ENCODE measurements around the gene NAA15.
"Not testable (repeated sequence)": the region's sequence is repeated elsewhere in the genome, so short reads cannot be mapped to it uniquely, and the experiment has no call there.

The NAA15 gene

GRCh38 chr4:139299536-139299935 is 1.8 kb upstream of the NAA15 start:
- 0 out of 2 replicates have a peak, but pooled peaks cover 3% of the 10 kb centered on the region for H3K9me3 ChIP-seq (ENCODE audit: control insufficient read depth, insufficient read depth, low read length)
- H3K4me1 ChIP-seq (ENCODE audit: control insufficient read depth, insufficient read depth, low read length): peaks cover 12% of the 10 kb centered on the region
- H3K4me3 ChIP-seq (ENCODE audit: low read depth, low read length): peak overlapping the region; percentile 81
- no peak overlapping the region for H3K9ac ChIP-seq (ENCODE audit: low read depth, low read length)
- H3K36me3 ChIP-seq (ENCODE audit: control insufficient read depth, insufficient read depth, low read length): peaks cover 4% of the 10 kb centered on the region; the same call in 1 of the 2 replicates
- no peaks in the 10 kb centered on the region for H3K27me3 ChIP-seq (ENCODE audit: control insufficient read depth, insufficient read depth, low read length)
- no peak overlapping the region for H3K27ac ChIP-seq (ENCODE audit: low read depth, low read length)

- 0 out of 2 replicates have a peak, but pooled peaks cover 10% of the 10 kb centered on the region for H3K9me3 ChIP-seq (ENCODE audit: control insufficient read depth, insufficient read depth, low read length)
- H3K27me3 ChIP-seq (ENCODE audit: control insufficient read depth, insufficient read depth, low read length): no peaks in the 10 kb centered on the region
- H3K4me1 ChIP-seq (ENCODE audit: control insufficient read depth, insufficient read depth, low read length): peaks cover 12% of the 10 kb centered on the region
- peak overlapping the region; percentile 76 for H3K9ac ChIP-seq (ENCODE audit: low read depth, low read length)
- peak overlapping the region; percentile 81 for H3K4me3 ChIP-seq (ENCODE audit: low read depth, low read length)
- H3K36me3 ChIP-seq (ENCODE audit: control insufficient read depth, insufficient read depth, low read length): peaks cover 15% of the 10 kb centered on the region
- peak overlapping the region; percentile 94 for H3K27ac ChIP-seq (ENCODE audit: low read depth, low read length)
These were observed 733 bp upstream of the NAA15 start for GRCh38 chr4:139300431-139301112.

DNA sequence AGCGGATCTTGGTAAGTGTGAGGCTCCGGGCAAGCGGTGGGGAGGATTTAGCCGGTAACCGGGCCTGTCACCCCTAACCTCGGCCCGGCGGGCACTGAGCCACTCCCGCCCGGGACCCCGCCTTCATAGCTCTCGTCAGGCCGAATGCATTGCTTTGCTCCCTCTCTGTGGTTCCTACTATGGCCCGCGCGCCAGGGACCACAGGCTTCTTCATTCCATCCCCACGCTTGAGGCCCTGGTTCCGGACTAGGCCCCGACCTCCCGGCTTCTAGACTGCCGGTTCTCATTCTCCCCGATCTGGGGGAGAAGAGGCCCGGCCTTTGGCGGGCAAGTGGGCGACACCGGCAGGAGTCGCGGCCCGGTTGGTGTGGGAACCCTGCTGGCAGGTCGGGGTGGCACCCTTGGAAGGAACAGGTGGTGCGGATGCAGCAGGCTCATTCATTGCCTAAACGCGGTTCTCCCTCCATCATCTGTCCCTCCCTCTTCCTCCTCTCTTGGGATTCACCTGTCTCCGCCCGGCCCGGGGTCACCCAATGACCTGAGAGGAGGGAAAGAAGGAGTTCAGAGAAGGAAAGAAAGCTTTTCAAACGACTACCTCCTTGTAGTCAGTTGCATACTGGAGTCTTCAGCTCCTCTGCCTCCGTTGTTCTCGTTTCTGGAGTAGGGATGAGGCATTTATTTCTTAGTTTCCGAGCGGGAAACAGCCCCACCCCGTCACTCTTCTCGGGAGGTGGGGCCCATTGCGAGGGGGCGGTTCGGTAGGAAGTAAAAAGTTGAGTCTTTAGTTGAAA is 711 bp downstream of the NAA15 start, which contains the start of gene NDUFC1:
Gene NDUFC1, minus strand, starts transcription at position 657 of the 791 bp plus-strand sequence. CDS start 6,679 bp downstream, outside the sequence.
- Histone ChIP-seq H3K36me3 (ENCODE audit: control insufficient read depth, insufficient read depth, low read length) (peaks cover 20% of the 10 kb centered on the region), H3K9me3 (ENCODE audit: control insufficient read depth, insufficient read depth, low read length) (0 out of 2 replicates have a peak, but pooled peaks cover 10% of the 10 kb centered on the region), H3K27ac (ENCODE audit: low read depth, low read length) (peak within 1 kb of the TSS; percentile 94), H3K4me1 (ENCODE audit: control insufficient read depth, insufficient read depth, low read length) (peaks cover 7% of the 10 kb centered on the region; the same call in 1 of the 2 replicates), H3K4me3 (ENCODE audit: low read depth, low read length) (peak within 1 kb of the TSS; percentile 81), H3K27me3 (ENCODE audit: control insufficient read depth, insufficient read depth, low read length) (no peaks in the 10 kb centered on the region), H3K9ac (ENCODE audit: low read depth, low read length) (peak within 1 kb of the TSS; percentile 88)

GRCh38 chr4:139304920-139305319 is 3.6 kb downstream of the NAA15 start:
- H3K9ac ChIP-seq (ENCODE audit: low read depth, low read length): no peak overlapping the region
- no peak overlapping the region for H3K4me3 ChIP-seq (ENCODE audit: low read depth, low read length)
- peaks cover 5% of the 10 kb centered on the region; the same call in 1 of the 2 replicates for H3K4me1 ChIP-seq (ENCODE audit: control insufficient read depth, insufficient read depth, low read length)
- no peak overlapping the region for H3K27ac ChIP-seq (ENCODE audit: low read depth, low read length)
- peaks cover 25% of the 10 kb centered on the region for H3K36me3 ChIP-seq (ENCODE audit: control insufficient read depth, insufficient read depth, low read length)
- H3K9me3 ChIP-seq (ENCODE audit: control insufficient read depth, insufficient read depth, low read length): 0 out of 2 replicates have a peak, but pooled peaks cover 10% of the 10 kb centered on the region
- H3K27me3 ChIP-seq (ENCODE audit: control insufficient read depth, insufficient read depth, low read length): no peaks in the 10 kb centered on the region

DNA sequence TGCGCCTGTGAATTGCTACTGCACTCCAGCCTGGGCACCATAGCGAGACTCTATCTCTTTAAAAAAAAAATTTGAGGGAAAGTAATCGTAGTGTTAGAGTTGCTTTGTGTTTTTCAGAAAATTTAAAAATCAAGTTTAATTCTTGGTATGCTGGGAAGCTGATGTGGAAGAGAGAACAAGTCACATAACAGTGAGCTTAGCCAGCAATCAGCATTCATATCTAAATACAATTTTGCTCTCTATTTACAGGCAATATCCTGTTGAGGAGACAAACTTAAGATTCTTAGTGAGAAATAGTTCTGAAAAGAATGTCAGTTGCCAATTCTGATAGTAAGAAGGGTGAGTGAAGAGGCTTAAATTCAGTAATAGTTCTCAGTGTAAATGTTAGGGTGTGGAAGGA is 10.6 kb downstream of the NAA15 start:
- Histone ChIP-seq H3K36me3 (ENCODE audit: control insufficient read depth, insufficient read depth, low read length) (peaks cover 5% of the 10 kb centered on the region; the same call in 1 of the 2 replicates), H3K4me3 (ENCODE audit: low read depth, low read length) (no peak overlapping the region), H3K9ac (ENCODE audit: low read depth, low read length) (no peak overlapping the region), H3K4me1 (ENCODE audit: control insufficient read depth, insufficient read depth, low read length) (peaks cover 22% of the 10 kb centered on the region), H3K27me3 (ENCODE audit: control insufficient read depth, insufficient read depth, low read length) (no peaks in the 10 kb centered on the region), H3K9me3 (ENCODE audit: control insufficient read depth, insufficient read depth, low read length) (no peaks in the 10 kb centered on the region), H3K27ac (ENCODE audit: low read depth, low read length) (no peak overlapping the region)

GRCh38 chr4:139312552-139313332 is 11.4 kb downstream of the NAA15 start:
- Histone ChIP-seq H3K4me3 (ENCODE audit: low read depth, low read length) (no peak overlapping the region), H3K4me1 (ENCODE audit: control insufficient read depth, insufficient read depth, low read length) (peaks cover 22% of the 10 kb centered on the region), H3K9me3 (ENCODE audit: control insufficient read depth, insufficient read depth, low read length) (no peaks in the 10 kb centered on the region), H3K27ac (ENCODE audit: low read depth, low read length) (no peak overlapping the region), H3K9ac (ENCODE audit: low read depth, low read length) (no peak overlapping the region), H3K36me3 (ENCODE audit: control insufficient read depth, insufficient read depth, low read length) (peaks cover 9% of the 10 kb centered on the region), H3K27me3 (ENCODE audit: control insufficient read depth, insufficient read depth, low read length) (no peaks in the 10 kb centered on the region)

- H3K36me3 ChIP-seq (ENCODE audit: control insufficient read depth, insufficient read depth, low read length); H3K4me3 ChIP-seq (ENCODE audit: low read depth, low read length); H3K9me3 ChIP-seq (ENCODE audit: control insufficient read depth, insufficient read depth, low read length); H3K27ac ChIP-seq (ENCODE audit: low read depth, low read length); H3K27me3 ChIP-seq (ENCODE audit: control insufficient read depth, insufficient read depth, low read length); H3K9ac ChIP-seq (ENCODE audit: low read depth, low read length): not testable (repeated sequence)
- H3K4me1 ChIP-seq (ENCODE audit: control insufficient read depth, insufficient read depth, low read length): peaks cover 22% of the 10 kb centered on the region
These were observed 12.1 kb downstream of the NAA15 start for GRCh38 chr4:139313414-139313813.

DNA sequence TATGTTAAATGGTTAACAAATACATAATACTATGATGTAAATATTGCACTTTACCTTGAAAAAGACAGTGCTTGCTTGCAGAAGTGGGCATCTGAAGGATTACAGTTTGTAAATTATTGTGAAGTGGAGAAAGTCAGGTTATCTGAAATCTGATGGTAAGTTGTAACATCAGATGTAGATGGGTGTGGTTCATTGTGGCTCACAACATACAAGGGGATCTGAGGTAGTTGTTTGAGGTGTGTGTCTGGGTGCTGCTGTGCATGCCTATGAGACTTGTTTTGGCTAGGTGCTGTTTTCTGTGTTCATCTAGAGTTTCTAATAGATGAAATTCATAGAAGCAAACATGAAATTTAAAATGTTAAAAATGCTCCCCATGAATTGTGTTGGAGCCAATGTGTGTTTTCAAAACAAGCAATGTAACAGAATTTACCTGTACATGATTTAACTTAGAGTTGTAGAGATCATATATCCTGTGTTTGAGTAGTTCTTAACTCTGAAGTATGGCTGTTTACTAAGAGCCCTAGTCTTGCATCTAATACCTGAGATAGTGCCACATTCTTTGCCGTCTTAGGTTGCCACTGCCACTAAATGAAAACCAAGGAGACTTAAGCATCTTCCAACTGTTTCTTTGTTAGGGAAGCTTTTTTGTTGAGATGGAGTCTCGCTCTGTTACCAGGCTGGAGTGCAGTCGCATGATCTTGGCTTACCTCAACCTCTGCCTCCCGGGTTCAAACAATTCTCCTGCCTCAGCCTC is 12.9 kb downstream of the NAA15 start:
- Histone ChIP-seq H3K4me3 (ENCODE audit: low read depth, low read length) (no peak overlapping the region; the same call in 1 of the 2 replicates), H3K36me3 (ENCODE audit: control insufficient read depth, insufficient read depth, low read length) (peaks cover 6% of the 10 kb centered on the region), H3K27me3 (ENCODE audit: control insufficient read depth, insufficient read depth, low read length) (no peaks in the 10 kb centered on the region), H3K9ac (ENCODE audit: low read depth, low read length) (no peak overlapping the region), H3K9me3 (ENCODE audit: control insufficient read depth, insufficient read depth, low read length) (no peaks in the 10 kb centered on the region), H3K27ac (ENCODE audit: low read depth, low read length) (peak overlapping the region; percentile 50), H3K4me1 (ENCODE audit: control insufficient read depth, insufficient read depth, low read length) (peaks cover 22% of the 10 kb centered on the region)

- Histone ChIP-seq H3K36me3 (ENCODE audit: control insufficient read depth, insufficient read depth, low read length) (peaks cover 6% of the 10 kb centered on the region), H3K4me3 (ENCODE audit: low read depth, low read length) (no peak overlapping the region), H3K9me3 (ENCODE audit: control insufficient read depth, insufficient read depth, low read length) (no peaks in the 10 kb centered on the region), H3K4me1 (ENCODE audit: control insufficient read depth, insufficient read depth, low read length) (peaks cover 22% of the 10 kb centered on the region), H3K27me3 (ENCODE audit: control insufficient read depth, insufficient read depth, low read length) (no peaks in the 10 kb centered on the region), H3K27ac (ENCODE audit: low read depth, low read length) (peak overlapping the region; percentile 2), H3K9ac (ENCODE audit: low read depth, low read length) (no peak overlapping the region)
These were observed 13.9 kb downstream of the NAA15 start for GRCh38 chr4:139315221-139315675.

DNA sequence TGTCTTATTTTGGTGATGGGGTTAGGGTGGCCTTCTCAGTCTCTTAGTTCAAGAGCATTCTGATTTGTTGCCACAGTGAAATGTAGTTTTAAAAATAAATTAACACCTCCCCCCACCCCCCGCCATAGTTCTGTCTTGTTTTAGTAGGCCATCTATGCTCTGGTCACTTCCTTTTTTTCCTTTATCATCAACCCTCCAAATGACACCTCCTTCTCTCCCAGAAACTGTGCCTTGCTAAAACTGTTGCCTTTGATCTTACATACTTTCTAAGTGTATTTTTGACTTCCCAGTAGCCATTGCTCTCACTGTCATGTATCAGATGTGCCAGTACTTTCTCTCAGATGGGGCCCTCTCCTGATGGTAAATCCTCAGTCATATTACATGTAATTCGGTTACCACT is 15.4 kb downstream of the NAA15 start:
- no peaks in the 10 kb centered on the region for H3K27me3 ChIP-seq (ENCODE audit: control insufficient read depth, insufficient read depth, low read length)
- H3K36me3 ChIP-seq (ENCODE audit: control insufficient read depth, insufficient read depth, low read length): peaks cover 6% of the 10 kb centered on the region
- no peak overlapping the region for H3K4me3 ChIP-seq (ENCODE audit: low read depth, low read length)
- H3K4me1 ChIP-seq (ENCODE audit: control insufficient read depth, insufficient read depth, low read length): peaks cover 22% of the 10 kb centered on the region
- no peak overlapping the region for H3K27ac ChIP-seq (ENCODE audit: low read depth, low read length)
- H3K9ac ChIP-seq (ENCODE audit: low read depth, low read length): no peak overlapping the region
- no peaks in the 10 kb centered on the region for H3K9me3 ChIP-seq (ENCODE audit: control insufficient read depth, insufficient read depth, low read length)

Measured in HUES48 (cell line).